Posterior vena cava (tissue), 2 donors: ENCODE data around the gene PRDM8. TPM values are rescaled to one million over a fixed set of nuclear protein-coding genes. Genes with fewer than 3 reads are reported as not detected.
"Not testable (repeated sequence)": the region's sequence is repeated elsewhere in the genome, so short reads cannot be mapped to it uniquely, and the experiment has no call there.

Experiments used
- DNase-seq: peaks from one replicate; pipeline ENCODE4 v3.0.0-alpha.2; 2020; ENCODE audit warnings: low spot score
- intact Hi-C, 2 donors: fragments of 100-400 bp; cut with DNase I; formaldehyde crosslinking; loops; one replicate each; pipeline versions ENCODE4 v1.14.1 to v1.14.2; 2022 to 2023
- total RNA-seq, 2 donors: library from RNA; stranded (reverse); fragmentation: NEBNext Ultra II Directional; extraction: Animal tissue kit (Norgen Biotek cat#: 25700); gene quantifications; one replicate each; pipeline ENCODE4 v1.2.1, GENCODE V29; 2021
- donor health status: DM: yes; HTN: yes; CAD: no.
- donor health status: DM: yes; HTN: yes; CAD: no.

Gene PRDM8
- total RNA-seq, 2 donors from 2014 or later: 4.8 to 5.3 TPM

DNA sequence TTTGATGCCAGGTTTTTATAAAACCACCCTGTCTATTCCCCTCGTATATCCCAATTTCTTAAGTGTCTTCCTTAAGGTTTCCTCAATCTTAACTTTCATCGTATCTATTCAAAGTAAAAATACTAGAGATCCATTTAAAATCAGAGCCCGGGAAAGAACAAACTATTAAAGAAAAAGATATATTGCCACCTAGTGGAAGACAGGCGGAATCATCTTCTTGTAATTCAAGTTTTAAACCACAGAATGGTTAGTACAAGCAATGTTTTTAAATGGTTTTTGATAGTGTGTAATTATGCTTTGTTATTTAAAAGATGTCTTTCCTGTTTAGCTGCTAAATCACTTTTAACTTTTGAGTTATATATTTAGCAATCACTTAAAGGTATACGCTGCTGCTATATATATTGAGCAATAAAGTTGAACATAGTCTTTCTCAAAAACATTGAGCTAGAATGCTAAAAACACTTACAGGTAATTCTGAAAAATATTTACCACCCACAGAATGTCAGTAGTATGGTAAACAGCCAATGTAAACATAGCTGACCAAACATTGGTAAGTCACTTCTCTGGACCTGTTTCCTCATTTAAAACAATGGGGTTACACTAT lies 18.2 kb downstream of the PRDM8 start:
- no peak for DNase-seq
- intact Hi-C loops: no loop called here

DNA sequence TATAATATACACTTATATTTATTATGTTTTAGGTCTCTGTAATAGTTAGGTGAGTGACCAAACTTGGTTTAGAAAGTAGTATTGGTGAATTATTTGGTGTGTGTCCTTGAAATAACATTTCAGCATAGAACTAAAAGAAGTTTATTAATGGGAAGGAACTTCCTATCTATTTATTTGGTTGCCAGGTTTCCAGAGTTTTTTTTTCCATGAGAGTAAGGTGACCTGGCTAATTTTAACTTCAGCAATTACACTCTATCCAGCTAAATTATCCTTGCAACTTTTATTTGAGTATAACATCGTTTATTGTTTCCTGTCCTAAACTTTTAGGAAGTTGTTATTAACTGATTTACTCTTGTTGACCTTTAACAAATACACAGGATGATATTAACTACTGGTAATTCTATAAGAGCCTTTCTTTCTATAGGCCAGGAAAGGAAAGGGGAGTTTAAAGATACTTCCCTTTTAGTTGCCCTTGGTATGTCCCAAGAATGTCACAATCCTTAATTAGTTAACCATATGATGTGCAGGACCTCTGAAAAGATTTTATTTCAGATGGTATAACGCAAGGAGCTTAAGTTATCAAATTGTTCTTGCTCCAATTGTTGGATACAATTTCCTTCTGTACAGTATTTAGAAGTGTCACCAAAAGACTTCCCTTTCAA lies 18.9 kb downstream of the PRDM8 start:
- intact Hi-C loops: no loop called here
- DNase-seq: no peak

DNA sequence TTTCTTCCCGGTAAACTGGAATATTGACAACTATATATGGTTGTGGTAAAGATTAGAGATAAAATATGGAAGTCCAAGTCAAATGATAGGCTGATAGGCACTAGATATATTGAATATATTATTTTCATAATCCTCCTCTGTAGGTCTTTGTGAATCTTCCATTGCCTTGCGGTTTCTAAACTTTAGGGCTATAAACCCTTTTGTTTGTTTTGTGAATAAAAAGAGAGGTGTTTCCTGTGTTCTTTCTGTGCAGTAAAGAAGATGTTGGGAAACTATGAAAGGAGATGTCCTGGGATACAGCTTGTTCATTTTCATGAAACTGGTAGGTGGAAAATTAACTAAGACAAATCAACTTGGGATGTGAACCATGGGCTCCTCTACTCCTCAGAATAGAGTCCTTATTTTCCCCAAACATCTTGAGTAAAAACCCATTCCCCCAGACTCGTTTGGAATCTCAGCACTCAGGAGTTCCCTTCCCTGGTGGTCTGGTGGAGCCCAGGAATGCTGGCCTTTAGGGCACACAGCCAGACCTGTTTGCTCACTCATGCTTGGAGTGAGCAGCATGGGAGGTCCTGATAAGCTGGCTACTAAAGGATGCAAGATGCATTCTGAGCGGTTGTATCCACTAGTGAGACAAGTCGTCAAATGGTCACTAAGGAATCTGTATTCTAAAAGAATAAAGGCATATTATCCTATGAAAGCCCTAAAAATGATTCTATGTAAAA lies 22.2 kb downstream of the PRDM8 start:
- DNase-seq: no peak
- intact Hi-C loops: no loop called here

DNA sequence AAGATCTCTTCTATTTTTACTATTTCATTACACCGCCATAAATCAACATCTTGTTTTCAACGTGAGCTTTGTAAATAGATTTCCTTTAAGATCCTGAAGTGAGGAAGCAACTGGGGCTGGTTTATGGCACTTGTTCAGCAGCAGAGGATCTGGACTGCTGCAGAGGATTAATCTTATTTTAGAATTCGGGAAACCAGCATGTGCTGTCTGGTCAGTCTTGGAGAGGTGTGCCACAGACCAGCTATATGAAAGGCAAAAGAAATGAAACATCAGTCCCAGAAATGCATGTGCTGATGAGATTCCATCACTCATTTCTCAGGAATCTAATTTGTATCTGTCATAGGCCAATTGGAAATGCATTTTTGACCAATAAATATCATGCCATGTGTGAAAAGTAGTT lies 23.4 kb downstream of the PRDM8 start:
- DNase-seq: no peak

DNA sequence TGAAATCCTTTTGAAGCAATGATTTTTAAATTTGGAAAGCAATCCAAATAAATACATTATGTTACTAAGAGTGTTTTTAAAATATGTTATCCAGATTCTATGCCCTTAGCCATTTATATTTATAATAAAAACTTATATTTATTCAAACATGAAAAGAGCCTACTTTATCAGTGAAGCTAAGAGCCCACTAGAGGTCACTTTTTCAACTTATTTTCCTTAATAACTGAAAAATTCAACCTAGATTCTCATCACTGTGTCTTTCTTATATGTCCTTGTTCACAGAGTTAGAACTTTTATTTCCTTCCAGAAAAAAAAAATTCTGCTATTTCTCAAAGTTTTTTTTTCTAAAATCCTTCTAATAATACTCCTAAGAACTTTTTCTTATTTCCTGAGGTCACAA lies 23.9 kb downstream of the PRDM8 start:
- intact Hi-C loops: no loop called here
- no peak for DNase-seq

More for the DNA sequence above, 23.4 kb downstream of the PRDM8 start:
- intact Hi-C loops: no loop called here

DNA sequence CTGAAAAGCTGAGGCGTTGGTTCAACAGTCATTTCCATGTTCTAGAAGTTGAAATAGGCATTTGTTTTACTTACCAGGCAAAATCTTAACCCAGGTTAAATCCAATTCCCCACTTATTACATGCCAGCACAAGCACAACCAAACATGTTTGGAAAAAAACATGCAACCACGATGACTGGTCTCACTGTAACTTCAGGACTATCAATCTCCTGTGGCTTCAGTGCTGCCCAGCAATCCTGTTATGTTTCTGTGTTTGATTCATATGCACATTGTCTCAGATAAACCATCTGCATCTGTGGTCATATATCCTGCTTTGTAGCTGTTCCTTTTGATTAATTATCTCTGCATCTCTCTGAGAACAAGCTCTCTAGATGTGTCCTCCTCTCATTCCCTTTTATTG lies 28.3 kb downstream of the PRDM8 start:
- intact Hi-C loops: no loop called here
- DNase-seq: no peak

DNA sequence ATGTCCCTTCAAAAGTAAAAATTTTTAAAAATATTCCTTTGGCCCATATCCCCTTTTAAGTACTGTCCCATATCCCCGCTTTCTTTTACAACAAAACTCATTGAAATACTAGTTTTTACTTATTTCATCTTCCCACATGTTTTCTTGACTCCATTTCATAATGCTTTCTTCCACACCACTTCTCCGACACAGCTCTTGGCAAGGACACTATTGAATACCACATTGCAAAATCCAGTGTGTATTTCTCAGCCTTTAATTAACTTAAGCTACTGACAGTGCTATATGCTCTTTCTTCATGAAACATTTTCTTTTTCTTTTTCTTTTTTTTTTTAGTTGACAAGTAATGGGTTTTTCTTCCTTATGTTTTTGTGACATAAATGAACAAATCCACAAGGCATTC lies 28.8 kb downstream of the PRDM8 start:
- intact Hi-C loops: no loop called here
- no peak for DNase-seq

DNA sequence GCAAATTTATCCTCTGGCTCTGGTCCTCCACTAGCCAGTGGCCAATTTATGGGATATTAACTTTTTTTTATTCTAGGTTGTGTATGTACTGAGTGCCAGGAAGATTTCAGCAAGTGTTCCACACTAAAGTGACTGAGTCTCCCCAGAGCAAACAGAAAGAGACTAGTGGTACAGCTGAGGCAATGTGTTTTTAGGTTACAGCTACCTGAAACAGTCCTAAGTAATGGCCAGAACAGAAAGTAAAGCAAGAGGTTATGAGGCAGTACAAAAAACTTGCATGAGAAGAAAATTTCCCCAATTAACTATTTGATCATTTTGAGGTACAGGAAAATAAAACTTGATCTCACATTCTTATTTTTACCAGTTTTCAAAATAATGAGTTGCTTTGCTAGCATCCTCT lies 31.2 kb downstream of the PRDM8 start:
- no peak for DNase-seq
- intact Hi-C loops: no loop called here

DNA sequence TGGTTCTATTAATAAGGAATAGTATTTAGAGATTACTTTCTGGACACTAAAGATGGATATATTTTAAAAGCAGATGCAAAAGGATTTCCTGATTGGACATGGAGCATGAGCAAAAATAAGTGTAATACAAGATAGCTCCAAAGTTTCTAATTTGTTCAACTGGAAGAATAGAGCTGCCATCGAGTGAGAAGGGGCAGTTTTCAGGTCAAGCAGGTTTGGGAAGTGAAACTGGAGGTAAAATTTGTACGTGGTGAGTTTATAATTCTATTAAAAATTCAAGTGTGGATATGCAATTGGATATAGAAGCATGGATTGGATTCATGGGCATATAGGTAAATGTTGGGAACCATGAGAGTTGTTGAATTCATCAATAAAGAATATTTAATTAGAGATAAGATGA lies 31.8 kb downstream of the PRDM8 start:
- intact Hi-C loops: no loop called here
- DNase-seq: no peak

DNA sequence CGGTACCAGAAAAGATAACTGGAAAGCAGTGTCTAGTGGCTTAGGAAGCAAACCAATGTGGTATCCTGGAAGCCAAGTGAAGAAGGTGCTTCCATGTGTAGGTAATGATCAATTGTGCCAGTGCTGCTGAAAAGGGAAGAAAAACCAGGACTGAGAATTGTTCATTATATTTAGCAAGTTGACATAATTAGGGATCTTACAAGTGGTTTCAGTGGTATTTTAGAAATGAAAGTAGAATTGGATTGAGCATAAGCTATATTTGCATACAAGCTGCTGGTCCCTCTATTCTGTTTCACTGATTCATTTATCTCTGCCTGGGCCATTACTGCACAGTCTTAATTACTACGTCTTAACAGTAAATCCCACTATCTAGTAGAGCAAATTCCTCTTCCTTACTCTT lies 32.3 kb downstream of the PRDM8 start:
- intact Hi-C loops: no loop called here
- no peak for DNase-seq

DNA sequence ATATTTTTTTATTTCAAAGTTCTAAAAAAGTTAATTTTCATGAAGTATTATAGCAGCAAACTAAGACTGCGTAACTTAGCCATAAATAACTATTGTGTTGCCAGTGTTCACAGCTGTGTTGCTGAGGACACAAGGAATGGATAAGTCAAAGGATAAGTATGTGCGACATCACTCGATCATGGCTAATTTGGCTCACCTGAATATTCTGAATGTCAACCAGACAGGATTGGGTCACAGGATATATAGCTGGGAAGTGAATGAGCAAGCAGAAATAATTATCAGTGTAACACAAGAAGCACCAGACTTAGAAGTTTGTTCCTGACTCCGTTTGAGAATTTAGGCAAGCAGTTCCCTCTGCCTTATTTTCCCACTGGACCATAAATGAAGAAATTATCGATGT lies 33.9 kb downstream of the PRDM8 start:
- no peak for DNase-seq
- intact Hi-C loops: no loop called here

DNA sequence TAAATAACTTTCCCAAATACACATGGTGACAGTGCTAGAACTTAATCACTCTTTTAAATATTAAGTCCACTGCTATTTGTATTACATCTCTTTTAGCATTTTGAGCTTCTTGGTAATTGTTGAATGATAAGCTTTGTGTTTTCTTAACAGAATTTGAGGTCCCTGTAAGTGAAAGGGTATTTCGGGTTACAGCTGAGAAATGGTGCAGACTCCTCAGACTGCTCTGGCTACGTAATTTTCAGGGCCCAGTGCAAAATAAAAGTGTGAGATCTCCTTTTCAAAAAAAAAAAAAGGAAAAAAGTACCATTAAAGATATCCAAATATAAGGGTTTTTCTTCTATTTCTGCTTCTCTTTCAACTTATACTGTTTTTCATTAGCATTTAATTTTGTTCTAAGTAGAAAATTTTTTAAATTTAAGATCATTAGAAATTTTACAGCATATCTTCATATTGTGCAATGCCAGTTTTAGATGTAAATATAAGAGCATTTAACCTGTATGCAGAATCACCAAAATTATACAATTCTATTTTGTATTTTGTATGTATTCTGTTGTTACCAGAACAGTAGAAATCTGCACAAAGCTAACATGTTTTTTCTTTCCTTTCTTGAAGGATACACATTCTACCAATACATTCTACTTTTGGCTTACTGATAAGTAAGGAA lies 35.5 kb downstream of the PRDM8 start:
- intact Hi-C loops: no loop called here
- DNase-seq: no peak

DNA sequence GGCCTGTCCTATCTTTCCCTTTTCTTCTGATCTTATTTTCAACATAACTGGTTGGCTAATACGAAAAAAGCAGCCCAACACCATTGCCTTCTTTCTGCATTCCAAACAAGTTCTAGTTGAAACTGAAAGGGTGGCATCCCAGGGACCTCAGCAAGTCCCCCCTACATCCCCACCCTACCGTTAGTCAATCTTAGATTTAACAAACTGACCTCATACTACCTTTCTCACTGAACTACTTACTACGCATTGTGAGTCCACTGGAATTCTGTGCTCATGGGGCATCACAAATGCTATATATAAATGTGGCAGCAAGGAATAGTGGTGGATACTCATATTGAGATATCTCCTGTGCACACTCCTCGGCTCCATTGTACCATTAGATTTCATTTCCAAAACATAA lies 36.1 kb downstream of the PRDM8 start:
- intact Hi-C loops: no loop called here
- no peak for DNase-seq

DNA sequence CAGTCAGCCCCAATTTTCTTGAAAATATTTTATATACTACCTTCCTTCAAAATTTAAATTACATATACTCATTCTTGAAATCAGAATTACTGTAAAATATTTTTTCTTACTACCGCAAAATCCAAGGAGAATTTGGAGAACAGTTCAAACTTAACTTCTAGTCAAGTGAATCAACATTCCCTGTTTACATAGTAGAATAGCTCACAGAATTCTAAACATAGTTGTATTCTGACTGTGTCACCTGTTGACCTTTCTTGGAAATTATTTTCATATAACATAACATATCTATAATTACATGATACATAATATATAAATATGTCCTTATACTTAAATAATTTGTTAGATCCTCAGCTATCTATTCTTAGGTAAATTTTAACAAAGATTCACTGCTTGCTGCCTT lies 38.1 kb downstream of the PRDM8 start:
- no peak for DNase-seq
- intact Hi-C loops: no loop called here

DNA sequence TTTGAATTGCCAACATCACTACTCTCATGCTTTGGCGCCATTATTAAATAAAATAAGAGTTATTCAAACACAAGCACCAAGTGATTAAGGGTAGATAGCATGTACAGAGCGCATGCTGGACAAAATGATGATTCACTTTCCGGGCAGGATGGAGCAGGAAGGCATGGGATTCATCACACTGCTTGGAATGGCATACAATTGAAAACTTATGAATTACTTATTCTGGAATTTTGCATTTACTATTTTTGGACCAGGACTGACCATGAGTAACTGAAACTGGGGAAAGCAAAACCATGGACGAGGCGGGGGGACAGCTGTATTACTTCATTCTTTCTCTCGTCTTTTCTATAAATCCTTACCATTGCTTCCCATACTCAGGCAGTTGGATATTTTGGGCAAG lies 40.7 kb downstream of the PRDM8 start:
- intact Hi-C loops: no loop called here
- DNase-seq: no peak

DNA sequence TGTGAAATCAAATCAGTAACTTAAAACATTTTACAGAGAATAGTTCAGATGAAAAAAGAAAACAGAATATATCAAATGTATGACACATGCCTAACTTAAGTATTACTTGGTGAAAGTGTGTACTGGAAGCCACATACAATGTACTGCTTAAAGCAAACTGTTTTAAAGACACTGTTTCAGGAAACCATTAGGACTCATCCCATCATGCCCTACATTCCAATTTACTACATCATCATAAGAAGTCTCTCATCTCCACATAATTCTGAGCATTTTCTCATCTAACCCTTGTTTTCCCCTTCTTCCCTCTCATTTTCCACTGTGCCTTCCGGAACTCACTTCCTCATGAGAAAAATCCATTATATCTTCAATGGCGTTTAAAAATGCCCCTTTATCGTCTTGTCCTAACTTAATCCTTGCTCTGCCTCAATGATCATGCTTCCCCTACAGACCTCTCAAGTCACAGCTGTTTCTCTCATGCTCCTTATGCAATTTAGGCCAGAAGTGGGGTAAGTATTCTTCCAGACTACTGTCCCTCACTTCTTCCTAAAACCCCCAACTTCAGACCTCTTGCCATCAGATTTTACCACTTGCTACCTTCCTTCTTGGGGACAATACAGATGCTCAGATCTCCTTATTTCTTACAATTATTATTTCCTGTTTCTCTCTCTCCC lies 42.3 kb downstream of the PRDM8 start:
- intact Hi-C loops: no loop called here
- no peak for DNase-seq

DNA sequence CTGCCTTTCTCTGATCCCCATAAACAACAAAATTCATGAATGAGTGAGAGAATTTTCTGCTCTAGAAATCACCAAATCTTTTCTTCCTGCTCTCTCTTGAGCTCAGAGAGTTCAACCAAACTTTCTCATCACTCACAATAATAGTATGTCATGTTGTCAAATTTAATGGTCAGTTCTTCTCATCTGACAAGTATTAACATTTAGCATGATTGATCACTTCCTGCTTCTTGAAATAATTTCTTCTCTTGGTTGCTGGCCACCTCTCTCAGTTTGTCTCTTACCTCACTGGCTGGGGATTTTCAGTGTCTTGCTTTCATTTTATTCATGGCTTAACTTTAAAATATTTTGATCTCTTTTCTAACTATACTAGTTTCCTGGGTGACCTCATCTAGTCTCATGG lies 43.7 kb downstream of the PRDM8 start:
- intact Hi-C loops: no loop called here
- DNase-seq: no peak

DNA sequence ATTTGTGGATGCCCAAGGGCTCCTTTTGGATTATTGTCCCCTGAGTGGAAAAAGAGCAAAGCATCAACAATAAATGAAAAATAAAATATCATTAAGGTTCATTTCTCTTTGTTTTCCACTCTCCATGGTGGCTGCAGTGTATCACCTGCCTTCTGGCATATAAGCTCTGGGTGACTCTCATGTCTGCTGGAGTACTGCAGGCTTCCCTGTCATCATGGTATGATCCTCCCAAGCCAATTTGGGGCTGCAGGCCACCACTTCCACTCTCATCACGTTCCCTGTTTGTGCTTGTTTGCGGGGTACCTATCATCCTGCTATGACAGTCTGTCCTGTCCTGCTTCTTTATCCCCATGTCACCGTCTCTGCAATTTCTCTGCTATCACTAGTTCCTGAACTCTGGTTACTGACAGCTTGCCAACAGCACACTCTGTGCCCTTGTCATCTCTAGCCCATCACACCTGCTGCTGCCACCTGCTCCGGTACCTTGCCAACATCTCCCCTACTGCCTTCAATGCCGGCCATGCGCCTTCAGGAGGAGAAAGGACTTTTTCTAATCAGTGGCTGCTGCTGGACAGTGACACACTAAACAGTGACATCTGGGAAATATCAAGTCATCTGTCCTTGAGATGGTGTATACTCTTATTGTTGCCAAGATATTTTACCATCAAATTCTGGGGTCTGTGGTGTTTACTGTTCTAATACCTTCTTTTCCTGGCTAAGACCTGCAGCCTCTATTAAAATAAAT lies 46.1 kb downstream of the PRDM8 start:
- DNase-seq: no peak
- intact Hi-C loops: no loop called here

DNA sequence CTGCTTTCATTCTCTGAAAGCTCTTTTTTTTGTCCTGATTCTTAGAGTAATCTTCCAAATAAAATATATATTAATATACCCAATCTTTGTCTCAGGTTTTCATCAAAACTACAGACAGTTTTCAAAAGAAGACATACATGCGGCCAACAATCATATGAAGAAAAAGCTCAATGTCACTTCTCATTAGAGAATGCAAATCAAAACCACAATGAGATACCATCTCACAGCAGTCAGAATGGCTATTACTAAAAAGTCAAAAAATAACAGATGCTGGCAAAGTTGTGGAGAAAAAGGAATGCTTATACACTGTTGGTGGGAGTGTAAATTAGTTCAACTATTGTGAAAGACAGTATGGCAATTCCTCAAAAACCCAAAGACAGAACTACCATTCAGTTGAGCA lies 50.2 kb downstream of the PRDM8 start:
- intact Hi-C loops, DNase-seq: not testable (repeated sequence)
